Pons (tissue), 1 donor: ENCODE data around the gene RBKS.
"Not testable (repeated sequence)": the region's sequence is repeated elsewhere in the genome, so short reads cannot be mapped to it uniquely, and the experiment has no call there.

Experiments used
- DNase-seq: peaks from one replicate; pipeline ENCODE4 v3.0.0-alpha.2; 2016; ENCODE audit warnings: low spot score

The RBKS gene

GRCh38 chr2:27871802-27872201, 18.4 kb downstream of the RBKS start:
- no peak for DNase-seq

- no peak for DNase-seq
Measured at GRCh38 chr2:27870724-27871123, 19.5 kb downstream of the RBKS start.

GRCh38 chr2:27869763-27870162, 20.4 kb downstream of the RBKS start:
- DNase-seq, result no peak

GRCh38 chr2:27866237-27866636, 23.9 kb downstream of the RBKS start:
- no peak for DNase-seq

- DNase-seq, result not testable (repeated sequence)
Measured at GRCh38 chr2:27863955-27864354, 26.2 kb downstream of the RBKS start.

- DNase-seq, result no peak
Measured at GRCh38 chr2:27863146-27863545, 27.0 kb downstream of the RBKS start.

GRCh38 chr2:27860111-27860510, 30.1 kb downstream of the RBKS start:
- DNase-seq, result no peak

GRCh38 chr2:27857417-27858172, 32.6 kb downstream of the RBKS start:
- DNase-seq, result no peak

GRCh38 chr2:27856956-27857355, 33.2 kb downstream of the RBKS start:
- DNase-seq, result no peak

- no peak for DNase-seq
Measured at GRCh38 chr2:27856386-27856785, 33.8 kb downstream of the RBKS start.

- no peak for DNase-seq
Measured at GRCh38 chr2:27855476-27855875, 34.7 kb downstream of the RBKS start.

- no peak for DNase-seq
Measured at GRCh38 chr2:27854229-27854862, 35.8 kb downstream of the RBKS start.

GRCh38 chr2:27852691-27853090, 37.5 kb downstream of the RBKS start:
- no peak for DNase-seq

GRCh38 chr2:27849558-27850205, 40.5 kb downstream of the RBKS start:
- no peak for DNase-seq

GRCh38 chr2:27847333-27847732, 42.9 kb downstream of the RBKS start:
- no peak for DNase-seq

- peak; percentile 33 for DNase-seq
Measured at GRCh38 chr2:27844821-27845255, 45.3 kb downstream of the RBKS start.

GRCh38 chr2:27843992-27844391, 46.2 kb downstream of the RBKS start:
- DNase-seq, result no peak

- no peak for DNase-seq
Measured at GRCh38 chr2:27842894-27843293, 47.3 kb downstream of the RBKS start.

GRCh38 chr2:27839022-27839618, 51.1 kb downstream of the RBKS start:
- no peak for DNase-seq

- DNase-seq, result no peak
Measured at GRCh38 chr2:27838502-27838901, 51.7 kb downstream of the RBKS start.

- no peak for DNase-seq
Measured at GRCh38 chr2:27833931-27834330, 56.3 kb downstream of the RBKS start.

GRCh38 chr2:27832396-27832795, 57.8 kb downstream of the RBKS start:
- no peak for DNase-seq
